Calu3 (cell line): Measurements from ENCODE around the gene MEF2A. TPM values are rescaled to one million over a fixed set of nuclear protein-coding genes. Genes with fewer than 3 reads are reported as not detected.

ENCODE experiments used
- BruUV-seq: library from RNA; stranded (reverse); fragments of 400-500 nt; replicated peaks from 2 replicates; lab custom pipeline; 2021; lab: Mats Ljungman, UMichigan
- CTCF ChIA-PET: fragments of 300-600 bp; sonication (Branson Sonifier 250); formaldehyde crosslinking; loops from one replicate; lab custom pipeline; 2022; ENCODE audit warnings: antibody characterized with exemption; lab: Charles Lee
- DNase-seq: peaks from one replicate; pipeline ENCODE4 v3.0.0; 2022
- H3K27ac Mint-ChIP-seq: one replicate; pipeline ENCODE4 v1.8.0; 2022; ENCODE audit warnings: mixed read lengths; ENCODE audit not compliant: unreplicated experiment
- H3K27me3 Mint-ChIP-seq: one replicate; pipeline ENCODE4 v1.8.0; 2022; ENCODE audit warnings: mixed read lengths; ENCODE audit not compliant: unreplicated experiment
- H3K36me3 Mint-ChIP-seq: one replicate; pipeline ENCODE4 v1.8.0; 2022; ENCODE audit warnings: mild to moderate bottlenecking, moderate library complexity, mixed read lengths; ENCODE audit not compliant: insufficient read depth, unreplicated experiment
- H3K4me1 Mint-ChIP-seq: one replicate; pipeline ENCODE4 v1.8.0; 2022; ENCODE audit warnings: mild to moderate bottlenecking, low read depth, mixed read lengths; ENCODE audit not compliant: unreplicated experiment
- H3K4me3 Mint-ChIP-seq: one replicate; pipeline ENCODE4 v1.8.0; 2022; ENCODE audit warnings: mild to moderate bottlenecking, low read depth, moderate library complexity, mixed read lengths; ENCODE audit not compliant: unreplicated experiment
- H3K9me3 Mint-ChIP-seq: one replicate; pipeline ENCODE4 v1.8.0; 2022; ENCODE audit warnings: low read depth, mixed read lengths; ENCODE audit not compliant: unreplicated experiment
- intact Hi-C: fragments of 100-400 bp; cut with micrococcal nuclease; formaldehyde crosslinking; loops from one replicate; pipeline ENCODE4 v1.10.0; 2022; ENCODE audit not compliant: unreplicated experiment
- total RNA-seq: library from RNA; stranded (reverse); gene quantifications from 2 replicates; pipeline ENCODE4 v1.2.3, GENCODE V29; 2022
- TF ChIP-seq, protein P1 (sequence below): fragments of 200-600 bp; IDR thresholded peaks from one replicate; pipeline ENCODE4 v1.8.0; 2022; ENCODE audit warnings: antibody characterized with exemption; ENCODE audit not compliant: unreplicated experiment

The MEF2A gene
- total RNA-seq, 1 experiment from 2014 or later = 33.6 TPM

DNA sequence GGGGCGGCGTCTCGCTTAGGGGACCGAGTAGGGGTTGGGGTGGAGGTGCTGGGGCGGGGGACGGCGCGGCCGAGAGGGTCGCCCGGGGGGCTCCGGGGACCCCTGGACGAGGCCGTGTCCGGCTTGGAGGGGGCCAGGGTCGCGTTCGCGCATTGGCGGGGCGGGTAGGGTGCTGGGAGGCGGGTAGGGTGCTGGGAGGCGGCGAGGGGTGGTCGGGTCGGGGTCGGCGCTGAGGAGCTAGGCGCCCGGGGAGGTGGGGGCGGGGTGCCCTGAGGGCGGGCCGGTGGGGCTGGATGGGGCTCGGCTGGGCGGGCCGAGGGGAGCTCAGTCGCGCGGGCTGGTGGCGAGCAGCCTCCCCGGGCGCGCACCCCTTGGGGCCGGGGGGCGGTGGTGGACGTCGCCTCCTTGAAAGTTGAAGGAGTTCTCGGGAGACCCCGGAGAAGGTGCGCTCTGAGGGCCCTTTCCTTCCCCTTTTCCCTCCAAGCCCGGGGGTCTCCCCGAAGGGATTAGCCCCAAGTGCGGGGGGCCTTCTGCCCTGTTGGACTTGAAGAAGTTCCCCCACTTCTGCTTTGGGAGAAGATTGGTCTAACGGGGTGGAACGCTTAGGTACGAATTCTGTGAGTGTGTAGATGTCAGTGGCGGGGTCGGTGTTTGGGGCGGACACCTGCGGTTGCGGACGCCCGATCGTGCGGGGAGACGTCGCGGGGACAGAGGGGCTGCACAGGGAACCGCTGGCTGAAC, 543 bp downstream of the MEF2A start:
- intact Hi-C loops = loop anchor here (5.0 kb wide), 3 partner anchors 46 to 279 kb away; no protein-coding TSS in a partner anchor
- CTCF ChIA-PET = interaction anchor here (0.6 to 3.7 kb wide), 3 partner anchors 31 to 1174 kb away, joined by 3 to 22 read pairs (median 4); no protein-coding TSS in a partner anchor
- no peaks in the 10 kb centered on the region for H3K9me3 Mint-ChIP-seq
- no TSS peak for BruUV-seq
- peak overlapping the region; percentile 93 for H3K4me3 Mint-ChIP-seq
- peak; percentile 24 for DNase-seq
- TF ChIP-seq, protein P1, sequence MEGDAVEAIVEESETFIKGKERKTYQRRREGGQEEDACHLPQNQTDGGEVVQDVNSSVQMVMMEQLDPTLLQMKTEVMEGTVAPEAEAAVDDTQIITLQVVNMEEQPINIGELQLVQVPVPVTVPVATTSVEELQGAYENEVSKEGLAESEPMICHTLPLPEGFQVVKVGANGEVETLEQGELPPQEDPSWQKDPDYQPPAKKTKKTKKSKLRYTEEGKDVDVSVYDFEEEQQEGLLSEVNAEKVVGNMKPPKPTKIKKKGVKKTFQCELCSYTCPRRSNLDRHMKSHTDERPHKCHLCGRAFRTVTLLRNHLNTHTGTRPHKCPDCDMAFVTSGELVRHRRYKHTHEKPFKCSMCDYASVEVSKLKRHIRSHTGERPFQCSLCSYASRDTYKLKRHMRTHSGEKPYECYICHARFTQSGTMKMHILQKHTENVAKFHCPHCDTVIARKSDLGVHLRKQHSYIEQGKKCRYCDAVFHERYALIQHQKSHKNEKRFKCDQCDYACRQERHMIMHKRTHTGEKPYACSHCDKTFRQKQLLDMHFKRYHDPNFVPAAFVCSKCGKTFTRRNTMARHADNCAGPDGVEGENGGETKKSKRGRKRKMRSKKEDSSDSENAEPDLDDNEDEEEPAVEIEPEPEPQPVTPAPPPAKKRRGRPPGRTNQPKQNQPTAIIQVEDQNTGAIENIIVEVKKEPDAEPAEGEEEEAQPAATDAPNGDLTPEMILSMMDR = no peak
- peaks cover 16% of the 10 kb centered on the region for H3K4me1 Mint-ChIP-seq
- H3K27ac Mint-ChIP-seq = peak overlapping the region; percentile 97
- peaks cover 31% of the 10 kb centered on the region for H3K27me3 Mint-ChIP-seq
- peaks cover 28% of the 10 kb centered on the region for H3K36me3 Mint-ChIP-seq

- no peak overlapping the region for H3K27ac Mint-ChIP-seq
- peaks cover 28% of the 10 kb centered on the region for H3K4me1 Mint-ChIP-seq
- peaks cover 7% of the 10 kb centered on the region for H3K27me3 Mint-ChIP-seq
- no peak for DNase-seq
- intact Hi-C loops = loop anchor here (5.0 kb wide), 3 partner anchors 44 to 281 kb away; no protein-coding TSS in a partner anchor
- no peak overlapping the region for H3K4me3 Mint-ChIP-seq
- BruUV-seq = no TSS peak
- TF ChIP-seq, protein P1 = no peak
- H3K36me3 Mint-ChIP-seq = peaks cover 28% of the 10 kb centered on the region
- CTCF ChIA-PET = interaction anchor here (3.7 kb wide), 1 partner anchor 136 kb away, joined by 22 read pairs; no protein-coding TSS in a partner anchor
- no peaks in the 10 kb centered on the region for H3K9me3 Mint-ChIP-seq
Measured at GRCh38 chr15:99568625-99569352, 3.0 kb downstream of the MEF2A start.

DNA sequence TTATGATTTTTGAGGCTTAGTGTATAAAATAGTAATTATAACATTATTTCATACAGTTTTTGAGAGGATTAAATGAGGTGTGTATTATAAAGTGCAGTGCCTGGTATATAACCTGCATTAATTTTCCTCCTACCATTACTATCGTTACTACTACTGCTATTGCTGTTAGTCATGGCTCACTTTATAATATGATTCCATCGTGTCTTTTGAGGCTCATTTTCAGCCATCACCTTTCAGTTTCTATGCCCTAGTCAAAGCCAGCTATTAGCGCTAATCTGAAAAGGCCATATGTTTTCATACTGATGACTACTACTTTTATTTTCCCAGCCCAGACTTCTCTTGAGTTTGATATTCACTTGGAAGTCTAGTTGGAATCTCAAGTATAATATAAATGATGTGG, 5.5 kb downstream of the MEF2A start:
- no peak for DNase-seq
- CTCF ChIA-PET = no interaction called here
- no TSS peak for BruUV-seq
- no peaks in the 10 kb centered on the region for H3K27me3 Mint-ChIP-seq
- H3K36me3 Mint-ChIP-seq = peaks cover 8% of the 10 kb centered on the region
- no peak overlapping the region for H3K4me3 Mint-ChIP-seq
- TF ChIP-seq, protein P1 = no peak
- peaks cover 28% of the 10 kb centered on the region for H3K4me1 Mint-ChIP-seq
- H3K27ac Mint-ChIP-seq = no peak overlapping the region
- H3K9me3 Mint-ChIP-seq = no peaks in the 10 kb centered on the region
- intact Hi-C loops = no loop called here

- TF ChIP-seq, protein P1 = no peak
- DNase-seq = no peak
- no peaks in the 10 kb centered on the region for H3K36me3 Mint-ChIP-seq
- H3K4me1 Mint-ChIP-seq = peaks cover 29% of the 10 kb centered on the region
- no peak overlapping the region for H3K27ac Mint-ChIP-seq
- CTCF ChIA-PET = interaction anchor here (0.5 to 1.2 kb wide), 2 partner anchors 55 to 128 kb away, joined by 3 read pairs; no protein-coding TSS in a partner anchor
- H3K4me3 Mint-ChIP-seq = no peak overlapping the region
- intact Hi-C loops = no loop called here
- H3K9me3 Mint-ChIP-seq = no peaks in the 10 kb centered on the region
- H3K27me3 Mint-ChIP-seq = no peaks in the 10 kb centered on the region
- BruUV-seq = no TSS peak
Measured at GRCh38 chr15:99574048-99574447, 8.3 kb downstream of the MEF2A start.
